ENCODE measurements around the gene IMPDH1. TPM values are rescaled to one million over a fixed set of nuclear protein-coding genes. Genes with fewer than 3 reads are reported as not detected.
A peak's percentile ranks its signal among the peaks of the same experiment; 100 is the strongest.

IMPDH1 gene
- total RNA-seq, 4 donors from 2014 or later: 43.1 to 68.5 (median 47.4) TPM

- no peaks in the 10 kb centered on the region for H3K9me3 ChIP-seq
- DNase-seq (ENCODE audit: low spot score in 2 of 2): no peak
- H3K4me3 ChIP-seq: no peak overlapping the region
- H3K27me3 ChIP-seq: no peaks in the 10 kb centered on the region
- no peaks in the 10 kb centered on the region for H3K36me3 ChIP-seq
- WGBS: 44% methylated on average over 19 of the region's 19 CpGs
- TF ChIP-seq POLR2A (IDR thresholded peaks at IDR 0.05) (no peak), EP300 (IDR thresholded peaks at IDR 0.05) (no peak), CTCF (IDR thresholded peaks at IDR 0.05) (no peak), POLR2AphosphoS5 (IDR thresholded peaks at IDR 0.05) (no peak)
- no peak overlapping the region for H3K27ac ChIP-seq
- peaks cover 11% of the 10 kb centered on the region for H3K4me1 ChIP-seq
Measured at GRCh38 chr7:128381161-128381821, 28.5 kb downstream of the IMPDH1 start.

- peak in 1 of 2 donors; percentile 35 for DNase-seq (ENCODE audit: low spot score in 2 of 2)
- Histone ChIP-seq H3K27ac (no peak overlapping the region), H3K4me1 (peaks cover 11% of the 10 kb centered on the region)
Measured at GRCh38 chr7:128380483-128381106, 29.2 kb downstream of the IMPDH1 start.

GRCh38 chr7:128379900-128380479, 29.8 kb downstream of the IMPDH1 start:
- H3K4me3 ChIP-seq: no peak overlapping the region
- no peaks in the 10 kb centered on the region for H3K9me3 ChIP-seq
- peaks cover 11% of the 10 kb centered on the region for H3K4me1 ChIP-seq
- H3K36me3 ChIP-seq: no peaks in the 10 kb centered on the region
- TF ChIP-seq EP300 (IDR thresholded peaks at IDR 0.05): no peak
- H3K27ac ChIP-seq: no peak overlapping the region
- no peak for DNase-seq (ENCODE audit: low spot score in 2 of 2)
- 84% methylated on average over 6 of the region's 6 CpGs for WGBS
- no peaks in the 10 kb centered on the region for H3K27me3 ChIP-seq

More at GRCh38 chr7:128380483-128381106, 29.2 kb downstream of the IMPDH1 start:
- no peak overlapping the region for H3K4me3 ChIP-seq
- H3K9me3 ChIP-seq: no peaks in the 10 kb centered on the region
- TF ChIP-seq EP300 (IDR thresholded peaks at IDR 0.05): no peak
- no peaks in the 10 kb centered on the region for H3K27me3 ChIP-seq
- H3K36me3 ChIP-seq: no peaks in the 10 kb centered on the region
- WGBS: 54% methylated on average over 2 of the region's 3 CpGs

DNA sequence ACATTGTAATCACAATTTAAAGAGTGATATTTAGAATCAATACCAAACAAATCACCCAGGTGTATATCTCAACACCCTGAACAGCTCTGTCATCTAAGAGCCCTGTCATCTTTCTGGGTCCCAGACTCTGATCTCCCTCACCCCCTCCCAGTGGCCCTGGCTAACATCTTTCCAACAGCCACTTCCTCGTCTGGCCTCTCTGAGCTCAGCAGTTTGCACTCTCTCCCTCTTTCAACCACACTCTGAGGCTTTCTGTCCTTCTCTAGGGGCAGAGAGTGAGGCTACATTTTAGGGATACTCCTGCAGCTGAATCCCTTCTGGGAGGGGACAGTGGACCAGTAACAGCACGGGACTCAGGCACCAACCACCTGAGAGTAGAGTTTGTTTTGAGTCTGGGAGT, 31.1 kb downstream of the IMPDH1 start:
- WGBS: 52% methylated on average over 2 of the region's 2 CpGs
- peaks cover 11% of the 10 kb centered on the region for H3K4me1 ChIP-seq
- H3K4me3 ChIP-seq: no peak overlapping the region
- no peak for TF ChIP-seq EP300 (IDR thresholded peaks at IDR 0.05)
- no peak for TF ChIP-seq CTCF (IDR thresholded peaks at IDR 0.05)
- no peak for TF ChIP-seq POLR2A (IDR thresholded peaks at IDR 0.05)
- no peak for TF ChIP-seq POLR2AphosphoS5 (IDR thresholded peaks at IDR 0.05)
- no peaks in the 10 kb centered on the region for H3K27me3 ChIP-seq
- DNase-seq (ENCODE audit: low spot score in 2 of 2): no peak
- no peaks in the 10 kb centered on the region for H3K9me3 ChIP-seq
- no peak overlapping the region for H3K27ac ChIP-seq
- no peaks in the 10 kb centered on the region for H3K36me3 ChIP-seq

DNA sequence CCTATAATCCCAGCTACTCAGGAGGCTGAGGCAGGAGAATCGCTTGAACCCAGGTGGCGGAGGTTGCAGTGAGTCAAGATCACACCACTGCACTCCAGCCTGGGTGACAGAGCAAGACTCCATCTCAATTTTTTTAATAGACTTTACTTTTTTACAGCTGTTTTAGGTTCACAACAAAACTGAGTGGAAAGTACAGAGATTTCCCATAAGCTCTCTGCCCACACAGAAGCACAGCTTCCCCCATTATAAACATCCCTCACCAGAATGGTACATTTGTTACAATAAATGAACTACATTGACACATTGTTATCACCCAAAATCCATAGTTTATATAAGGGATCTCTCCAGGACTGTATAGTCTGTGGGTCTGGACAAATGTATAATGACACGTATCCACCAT, 33.7 kb downstream of the IMPDH1 start:
- TF ChIP-seq POLR2A (IDR thresholded peaks at IDR 0.05): no peak
- no peak for TF ChIP-seq POLR2AphosphoS5 (IDR thresholded peaks at IDR 0.05)
- no peak for TF ChIP-seq CTCF (IDR thresholded peaks at IDR 0.05)
- no peak for TF ChIP-seq EP300 (IDR thresholded peaks at IDR 0.05)
- H3K9me3 ChIP-seq: no peaks in the 10 kb centered on the region
- H3K27ac ChIP-seq: no peak overlapping the region
- H3K36me3 ChIP-seq: no peaks in the 10 kb centered on the region
- no peak for DNase-seq (ENCODE audit: low spot score in 2 of 2)
- H3K4me1 ChIP-seq: peaks cover 3% of the 10 kb centered on the region
- H3K27me3 ChIP-seq: no peaks in the 10 kb centered on the region
- no peak overlapping the region for H3K4me3 ChIP-seq
- WGBS: 92% methylated on average over 3 of the region's 3 CpGs

DNA sequence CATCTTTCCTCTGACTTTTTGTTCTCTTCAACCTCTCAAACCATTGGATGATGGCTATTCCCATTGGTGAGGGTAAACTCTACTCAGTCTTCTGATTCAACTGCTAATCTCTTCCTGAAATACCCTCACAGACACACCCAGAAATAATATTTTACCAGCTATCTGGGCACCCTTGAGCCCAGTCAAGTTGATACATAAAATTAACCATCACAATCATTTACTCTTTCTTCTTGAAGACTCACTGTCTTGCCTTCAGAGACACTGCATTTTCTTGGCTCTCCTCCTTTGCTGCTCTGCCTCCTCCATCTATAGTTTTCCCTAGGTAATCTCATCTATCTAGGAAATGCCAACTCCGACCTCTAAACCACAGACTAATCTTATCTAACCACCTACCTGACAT, 35.7 kb downstream of the IMPDH1 start:
- Histone ChIP-seq H3K27me3 (no peaks in the 10 kb centered on the region), H3K9me3 (no peaks in the 10 kb centered on the region), H3K4me1 (no peaks in the 10 kb centered on the region), H3K27ac (no peak overlapping the region), H3K4me3 (no peak overlapping the region), H3K36me3 (no peaks in the 10 kb centered on the region)
- WGBS: 78% methylated on average over 1 of the region's 1 CpG
- TF ChIP-seq POLR2AphosphoS5 (IDR thresholded peaks at IDR 0.05) (no peak), CTCF (IDR thresholded peaks at IDR 0.05) (no peak), POLR2A (IDR thresholded peaks at IDR 0.05) (no peak), EP300 (IDR thresholded peaks at IDR 0.05) (no peak)
- DNase-seq (ENCODE audit: low spot score in 2 of 2): no peak

All from suprapubic skin (tissue), 4 donors.